RWPE1 (cell line): ENCODE results near the gene PEX12.
"Not testable (repeated sequence)": the region's sequence is repeated elsewhere in the genome, so short reads cannot be mapped to it uniquely, and the experiment has no call there.

ENCODE experiments used
- CTCF ChIA-PET: fragments of 350-600 bp; sonication (Branson Sonifier 250); formaldehyde crosslinking; extraction: SDS; loops from one replicate; lab custom pipeline; 2021; lab: Yijun Ruan, JAX
- POLR2A ChIA-PET: fragments of 400-600 bp; formaldehyde crosslinking; extraction: SDS; loops from one replicate; lab custom pipeline; 2020; ENCODE audit warnings: antibody characterized with exemption; ENCODE audit not compliant: low non-redundant PET; lab: Yijun Ruan, JAX
- DNase-seq: peaks from one replicate; pipeline ENCODE4 v3.0.0; 2012; ENCODE audit warnings: low spot score
- H3K27ac ChIP-seq: fragments of 450-650 bp; 2 replicates; pipeline ENCODE4 v1.5.1; 2017
- CTCF ChIP-seq: fragments of 450-650 bp; conservative IDR thresholded peaks from 2 replicates; pipeline ENCODE4 v1.5.1; 2017; ENCODE audit warnings: low read depth, mild to moderate bottlenecking

The PEX12 gene

GRCh38 chr17:35614810-35615209 lies 36.4 kb upstream of the PEX12 start:
- no peak overlapping the region for H3K27ac ChIP-seq
- CTCF ChIA-PET: interaction anchor here (5.0 kb wide), 1 partner anchor 133 kb away, joined by 64 read pairs; no protein-coding TSS in a partner anchor
- no peak for DNase-seq
- TF ChIP-seq CTCF: no peak
- POLR2A ChIA-PET: no interaction called here

GRCh38 chr17:35612924-35613521 lies 34.7 kb upstream of the PEX12 start:
- H3K27ac ChIP-seq: no peak overlapping the region
- peak; percentile 13 for DNase-seq
- ChIA-PET CTCF (interaction anchor here (0.6 to 5.0 kb wide), 13 partner anchors 8 to 922 kb away, joined by 3 to 64 read pairs (median 5); partner anchors contain the start of genes MYO19 and PIGW), POLR2A (no interaction called here)
- TF ChIP-seq CTCF: peak; percentile 77

GRCh38 chr17:35610746-35611145 lies 32.4 kb upstream of the PEX12 start:
- POLR2A ChIA-PET, DNase-seq, H3K27ac ChIP-seq: not testable (repeated sequence)
- CTCF ChIA-PET: interaction anchor here (1.1 to 5.0 kb wide), 2 partner anchors 130 to 137 kb away, joined by 4 to 64 read pairs; no protein-coding TSS in a partner anchor

GRCh38 chr17:35609831-35610230 lies 31.5 kb upstream of the PEX12 start:
- ChIA-PET CTCF (no interaction called here), POLR2A (no interaction called here)
- TF ChIP-seq CTCF: no peak
- no peak for DNase-seq
- no peak overlapping the region for H3K27ac ChIP-seq

GRCh38 chr17:35607239-35607847 lies 29.0 kb upstream of the PEX12 start:
- DNase-seq: no peak
- TF ChIP-seq CTCF: no peak
- H3K27ac ChIP-seq: no peak overlapping the region
- POLR2A ChIA-PET: interaction anchor here (0.6 kb wide), 1 partner anchor 25 kb away, joined by 6 read pairs; no protein-coding TSS in a partner anchor
- CTCF ChIA-PET: interaction anchor here (0.6 to 1.4 kb wide), 5 partner anchors 19 to 199 kb away, joined by 3 to 4 read pairs (median 4); no protein-coding TSS in a partner anchor

- POLR2A ChIA-PET: no interaction called here
- no peak overlapping the region for H3K27ac ChIP-seq
These were observed 27.3 kb upstream of the PEX12 start for GRCh38 chr17:35605678-35606077.

More at GRCh38 chr17:35605678-35606077, 27.3 kb upstream of the PEX12 start:
- no peak for DNase-seq
- no peak for TF ChIP-seq CTCF
- CTCF ChIA-PET: interaction anchor here (0.6 kb wide), 1 partner anchor 132 kb away, joined by 3 read pairs; no protein-coding TSS in a partner anchor
